RCC 7860 (cell line): ENCODE measurements around the gene UTP20.

Experiments
- DNase-seq: peaks from one replicate; pipeline ENCODE4 v3.0.0-alpha.2; 2015; ENCODE audit warnings: low spot score
- FAIRE-seq: peaks from 2 replicates; lab custom pipeline; 2012; peaks lifted over from hg19 to GRCh38; lab: Jason Lieb, UNC

Gene UTP20

DNA sequence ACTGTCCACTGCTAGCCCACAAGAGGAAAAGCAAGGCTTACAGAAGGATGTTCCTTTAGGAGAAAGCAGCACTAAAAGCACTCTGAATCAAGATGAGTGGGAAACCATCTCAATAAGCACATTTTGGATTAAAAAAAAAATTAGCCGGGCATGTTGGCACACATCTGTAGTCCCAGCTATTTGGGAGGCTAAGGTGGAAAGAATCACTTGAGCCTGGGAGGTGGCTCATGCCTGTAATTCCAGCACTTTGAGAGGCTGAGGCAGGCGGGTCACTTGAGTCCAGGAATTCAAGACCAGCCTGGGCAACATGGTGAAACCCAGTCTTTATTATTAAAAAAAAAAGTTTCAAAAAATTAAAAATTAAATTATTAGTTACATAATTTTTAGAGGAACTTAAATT, 144.7 kb downstream of the UTP20 start:
- FAIRE-seq: no peak
- no peak for DNase-seq

GRCh38 chr12:101430456-101430855, 150.6 kb downstream of the UTP20 start:
- FAIRE-seq (no peak), DNase-seq (no peak)

DNA sequence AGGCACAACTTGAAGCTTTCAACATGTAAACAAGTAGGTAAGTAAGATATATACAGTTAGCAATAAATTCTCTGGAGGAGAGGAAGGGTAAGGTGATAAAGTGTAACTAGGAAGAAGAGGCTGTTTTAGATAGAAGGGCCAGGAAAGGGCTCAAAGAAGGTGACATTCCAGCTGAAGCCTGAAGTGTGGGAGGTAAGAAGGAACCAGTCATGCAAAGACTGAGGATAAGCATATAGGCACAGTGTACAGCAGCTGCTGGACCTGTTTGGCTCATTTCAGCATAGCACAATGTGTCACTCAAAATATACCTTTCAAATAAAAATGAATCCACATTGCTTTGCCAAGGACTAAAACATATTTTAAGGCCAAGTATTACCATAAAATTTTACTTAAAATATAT, 156.2 kb downstream of the UTP20 start:
- DNase-seq (no peak), FAIRE-seq (no peak)
